D721Med (cell line): ENCODE data around the gene MORF4L2.
"Not testable (repeated sequence)": the region's sequence is repeated elsewhere in the genome, so short reads cannot be mapped to it uniquely, and the experiment has no call there.

ENCODE experiments used
- DNase-seq: peaks from one replicate; pipeline ENCODE4 v3.0.0; 2011; ENCODE audit warnings: low spot score; ENCODE audit not compliant: insufficient read length
- FAIRE-seq: peaks from 2 replicates; lab custom pipeline; 2011; peaks lifted over from hg19 to GRCh38; lab: Jason Lieb, UNC
- CTCF ChIP-seq: IDR thresholded peaks from 2 replicates; pipeline ENCODE4 v1.5.1; 2012; ENCODE audit warnings: mild to moderate bottlenecking, control low read depth; ENCODE audit not compliant: insufficient read depth; ENCODE audit errors: missing control alignments

The MORF4L2 gene

GRCh38 chrX:103681443-103681842, 5.1 kb downstream of the MORF4L2 start:
- no peak for FAIRE-seq
- DNase-seq: no peak
- TF ChIP-seq CTCF: no peak

- DNase-seq (no peak), FAIRE-seq (no peak)
- TF ChIP-seq CTCF: no peak
Measured at GRCh38 chrX:103678199-103678993, 8.1 kb downstream of the MORF4L2 start.

- TF ChIP-seq CTCF: no peak
- DNase-seq (no peak), FAIRE-seq (no peak)
Measured at GRCh38 chrX:103674531-103675454, 11.7 kb downstream of the MORF4L2 start.

- no peak for TF ChIP-seq CTCF
- FAIRE-seq: no peak
- no peak for DNase-seq
Measured at GRCh38 chrX:103669745-103670144, 16.8 kb downstream of the MORF4L2 start.

- FAIRE-seq: no peak
- no peak for TF ChIP-seq CTCF
- DNase-seq: no peak
Measured at GRCh38 chrX:103666202-103667107, 20.0 kb downstream of the MORF4L2 start.

- no peak for TF ChIP-seq CTCF
- DNase-seq (no peak), FAIRE-seq (no peak)
Measured at GRCh38 chrX:103663981-103664762, 22.3 kb downstream of the MORF4L2 start.

GRCh38 chrX:103659460-103659859, 27.0 kb downstream of the MORF4L2 start:
- not testable (repeated sequence) for DNase-seq, FAIRE-seq
